Activated CD8-positive, alpha-beta memory T cell treated with anti-CD3 and anti-CD28 coated beads for 48 hours (primary cell): ENCODE results near the gene LIN52.

Experiments used
- DNase-seq, 3 experiments: peaks; one replicate each; pipeline ENCODE4 v3.0.0-alpha.2; 2020; ENCODE audit warnings: low read depth in 2 of 3, low spot score in 2 of 3

LIN52 gene

GRCh38 chr14:74223016-74223415 is 138.3 kb downstream of the LIN52 start:
- DNase-seq = no peak

- no peak for DNase-seq
Observed at GRCh38 chr14:74231784-74232183, 147.0 kb downstream of the LIN52 start.

- no peak for DNase-seq
Observed at GRCh38 chr14:74235017-74235416, 150.3 kb downstream of the LIN52 start.

GRCh38 chr14:74237441-74237840 is 152.7 kb downstream of the LIN52 start:
- no peak for DNase-seq

GRCh38 chr14:74238974-74239847 is 154.5 kb downstream of the LIN52 start, which contains the start of gene VSX2:
Gene VSX2 (plus strand): TSS chr14:74239449. CDS start chr14:74239562, 113 bp downstream.
- DNase-seq = no peak

- DNase-seq = no peak
Observed at GRCh38 chr14:74239848-74240793, 155.4 kb downstream of the LIN52 start.

- no peak for DNase-seq
Observed at GRCh38 chr14:74240794-74241651, 156.3 kb downstream of the LIN52 start.

- no peak for DNase-seq
Observed at GRCh38 chr14:74241652-74242017, 156.9 kb downstream of the LIN52 start.

- DNase-seq = no peak
Observed at GRCh38 chr14:74242021-74242779, 157.4 kb downstream of the LIN52 start.

- DNase-seq = no peak
Observed at GRCh38 chr14:74242780-74243042, 158.0 kb downstream of the LIN52 start.

- DNase-seq = no peak
Observed at GRCh38 chr14:74243051-74243450, 158.3 kb downstream of the LIN52 start.

- DNase-seq = no peak
Observed at GRCh38 chr14:74244115-74244514, 159.4 kb downstream of the LIN52 start.

GRCh38 chr14:74245292-74245691 is 160.5 kb downstream of the LIN52 start:
- no peak for DNase-seq

GRCh38 chr14:74246542-74246941 is 161.8 kb downstream of the LIN52 start:
- no peak for DNase-seq

GRCh38 chr14:74248017-74248416 is 163.3 kb downstream of the LIN52 start:
- no peak for DNase-seq

GRCh38 chr14:74249433-74250375 is 164.9 kb downstream of the LIN52 start:
- no peak for DNase-seq
